IMR-90 (cell line): Measurements from ENCODE around the gene MMEL1. TPM values are rescaled to one million over a fixed set of nuclear protein-coding genes. Genes with fewer than 3 reads are reported as not detected.

Experiments used
- ATAC-seq: fragments of 200-7000 bp; cut with Tn5 transposase; 2 replicates; pipeline ENCODE4 v1.9.1; 2020; ENCODE audit warnings: low read depth, mild to moderate bottlenecking, moderate library complexity
- BruUV-seq: library from RNA; stranded (reverse); fragments of 400-500 nt; replicated peaks from 2 replicates; lab custom pipeline; 2021; lab: Mats Ljungman, UMichigan
- CTCF ChIA-PET: fragments of 300-600 bp; formaldehyde crosslinking; extraction: SDS; loops from one replicate; lab custom pipeline; 2021; ENCODE audit warnings: antibody characterized with exemption; lab: Yijun Ruan, JAX
- POLR2A ChIA-PET: fragments of 300-600 bp; sonication (Branson Sonifier 250); formaldehyde crosslinking; loops from one replicate; lab custom pipeline; 2022; ENCODE audit warnings: antibody characterized with exemption; ENCODE audit not compliant: unreplicated experiment; lab: Charles Lee
- DNase-seq: peaks from one replicate; pipeline ENCODE4 v3.0.0; 2013
- H2AFZ ChIP-seq: replicated peaks from 2 replicates; pipeline ENCODE3; 2013; ENCODE audit warnings: low read length, mild to moderate bottlenecking; ENCODE audit not compliant: poor library complexity
- H2AK5ac ChIP-seq: 2 replicates; pipeline ENCODE4 v1.6.1; 2013; ENCODE audit warnings: low read depth, low read length, inconsistent platforms
- H2AK9ac ChIP-seq: replicated peaks from 2 replicates; pipeline ENCODE3; 2013; ENCODE audit warnings: mild to moderate bottlenecking, low read depth, low read length, moderate library complexity; ENCODE audit not compliant: poor library complexity
- H2BK120ac ChIP-seq: 2 replicates; pipeline ENCODE4 v1.6.1; 2013; ENCODE audit warnings: low read depth, low read length, inconsistent platforms
- H2BK15ac ChIP-seq: 3 replicates; pipeline ENCODE4 v1.6.1; 2013; ENCODE audit warnings: low read depth, low read length, inconsistent platforms
- H2BK20ac ChIP-seq: 2 replicates; pipeline ENCODE4 v1.6.1; 2013; ENCODE audit warnings: low read depth, mild to moderate bottlenecking, inconsistent platforms, low read length, moderate library complexity
- H2BK5ac ChIP-seq: 2 replicates; pipeline ENCODE4 v1.6.1; 2013; ENCODE audit warnings: mild to moderate bottlenecking, low read depth, low read length, inconsistent platforms; ENCODE audit not compliant: poor library complexity, severe bottlenecking
- H3K14ac ChIP-seq: replicated peaks from 2 replicates; pipeline ENCODE4 v1.6.1; 2013; ENCODE audit warnings: low read depth, low read length, inconsistent platforms
- H3K18ac ChIP-seq: 2 replicates; pipeline ENCODE4 v1.6.1; 2013; ENCODE audit warnings: low read depth, low read length, control low read depth
- H3K23ac ChIP-seq: 2 replicates; pipeline ENCODE4 v1.6.1; 2013; ENCODE audit warnings: low read depth, low read length, inconsistent platforms
- H3K27ac ChIP-seq: 2 replicates; pipeline ENCODE4 v1.5.1; 2013; ENCODE audit warnings: mild to moderate bottlenecking, control low read depth, low read length; ENCODE audit not compliant: insufficient read depth
- H3K27me3 ChIP-seq: 2 replicates; pipeline ENCODE4 v1.6.1; 2013; ENCODE audit warnings: low read length; ENCODE audit not compliant: control insufficient read depth, insufficient read depth
- H3K36me3 ChIP-seq: 2 replicates; pipeline ENCODE4 v1.6.1; 2013; ENCODE audit warnings: low read length, mixed read lengths; ENCODE audit not compliant: control insufficient read depth, insufficient read depth
- H3K4ac ChIP-seq: 2 replicates; pipeline ENCODE4 v1.6.1; 2013; ENCODE audit warnings: low read depth, low read length, inconsistent platforms
- H3K4me1 ChIP-seq: 2 replicates; pipeline ENCODE4 v1.6.1; 2013; ENCODE audit warnings: low read length, mixed read lengths; ENCODE audit not compliant: control insufficient read depth, insufficient read depth
- H3K4me2 ChIP-seq: 2 replicates; pipeline ENCODE4 v1.6.1; 2013; ENCODE audit warnings: low read depth, mild to moderate bottlenecking, control low read depth, low read length, moderate library complexity
- H3K4me3 ChIP-seq: 2 replicates; pipeline ENCODE4 v1.5.1; 2013; ENCODE audit warnings: low read depth, mild to moderate bottlenecking, control low read depth, low read length, moderate library complexity; ENCODE audit not compliant: insufficient read depth
- H3K56ac ChIP-seq: 2 replicates; pipeline ENCODE4 v1.6.1; 2013; ENCODE audit warnings: low read length, inconsistent platforms; ENCODE audit not compliant: insufficient read depth; ENCODE audit errors: extremely low read depth
- H3K79me1 ChIP-seq, 2 experiments: 2 replicates each; pipeline ENCODE4 v1.6.1; 2013; ENCODE audit warnings: low read length in 2 of 2, inconsistent platforms in 1 of 2, low read depth in 1 of 2
- H3K9ac ChIP-seq: 2 replicates; pipeline ENCODE4 v1.6.1; 2013; ENCODE audit warnings: low read depth, low read length, control low read depth
- H3K9me1 ChIP-seq: 2 replicates; pipeline ENCODE4 v1.6.1; 2013; ENCODE audit warnings: low read length, inconsistent platforms; ENCODE audit not compliant: insufficient read depth
- H3K9me3 ChIP-seq: 2 replicates; pipeline ENCODE4 v1.6.1; 2013; ENCODE audit warnings: low read length; ENCODE audit not compliant: control insufficient read depth, insufficient read depth
- H4K20me1 ChIP-seq: 2 replicates; pipeline ENCODE4 v1.6.1; 2013; ENCODE audit warnings: low read length, inconsistent platforms; ENCODE audit not compliant: insufficient read depth
- H4K5ac ChIP-seq: 2 replicates; pipeline ENCODE4 v1.6.1; 2013; ENCODE audit warnings: mild to moderate bottlenecking, low read depth, low read length, control low read depth
- H4K8ac ChIP-seq, 2 experiments: 2 replicates each; pipeline ENCODE4 v1.6.1; 2013; ENCODE audit warnings: low read depth in 2 of 2, low read length in 2 of 2, control low read depth in 1 of 2, inconsistent platforms in 1 of 2
- H4K91ac ChIP-seq: 2 replicates; pipeline ENCODE4 v1.6.1; 2013; ENCODE audit warnings: low read depth, low read length, inconsistent platforms; ENCODE audit not compliant: insufficient read depth
- BHLHE40 ChIP-seq: fragments of 150-350 bp; IDR thresholded peaks from 2 replicates; pipeline ENCODE4 v1.6.1; 2016; ENCODE audit warnings: mild to moderate bottlenecking, low read depth, low read length
- CEBPB ChIP-seq: IDR thresholded peaks from 2 replicates; pipeline ENCODE4 v1.6.1; 2012; ENCODE audit warnings: low read depth, low read length, improper control_type of control experiment
- CHD1 ChIP-seq: IDR thresholded peaks from 2 replicates; pipeline ENCODE4 v1.6.1; 2012; ENCODE audit warnings: low read depth, low read length, improper control_type of control experiment
- FOS ChIP-seq: fragments of 150-350 bp; IDR thresholded peaks from 2 replicates; pipeline ENCODE4 v1.6.1; 2016; ENCODE audit warnings: low read depth, low read length
- MAFK ChIP-seq: IDR thresholded peaks from 2 replicates; pipeline ENCODE4 v1.6.1; 2012; ENCODE audit warnings: low read depth, low read length, improper control_type of control experiment
- MAZ ChIP-seq: IDR thresholded peaks from 2 replicates; pipeline ENCODE4 v1.6.1; 2012; ENCODE audit warnings: low read depth, mild to moderate bottlenecking, low read length, improper control_type of control experiment, moderate library complexity, borderline replicate concordance
- NFE2L2 ChIP-seq: fragments of 150-350 bp; IDR thresholded peaks from 2 replicates; pipeline ENCODE4 v1.6.1; 2016; ENCODE audit warnings: low read depth, mild to moderate bottlenecking, low read length
- RCOR1 ChIP-seq: IDR thresholded peaks from 2 replicates; pipeline ENCODE4 v1.6.1; 2012; ENCODE audit warnings: mild to moderate bottlenecking, low read length, improper control_type of control experiment; ENCODE audit not compliant: insufficient replicate concordance
- WGBS, 2 experiments: methylation state at CpG; one replicate each; pipeline versions ENCODE4 v1.1.5 to v1.1.7; 2013; ENCODE audit warnings: missing lambda C conversion rate in 2 of 2; ENCODE audit not compliant: insufficient read length in 1 of 2; ENCODE audit errors: extremely low coverage in 2 of 2; 5-methylcytosine and 5-hydroxymethylcytosine counted together
- dilution Hi-C: fragments of 300-500 bp; cut with HindIII; formaldehyde crosslinking; loops from one replicate; pipeline ENCODE4 v1.14.3; 2018; ENCODE audit warnings: low sequenced_read_pairs; ENCODE audit not compliant: unreplicated experiment
- in situ Hi-C: fragments of 300-500 bp; cut with MboI; formaldehyde crosslinking; loops from 3 replicates; pipeline ENCODE4 v1.14.3; 2019; ENCODE audit warnings: low sequenced_read_pairs, inconsistent platforms, mixed read lengths
- intact Hi-C: fragments of 100-400 bp; cut with micrococcal nuclease; formaldehyde crosslinking; loops from 2 replicates; pipeline ENCODE4 v1.10.0; 2022
- polyA plus RNA-seq, 3 experiments: library from polyadenylated mRNA; depleted of rRNA; stranded (reverse); fragments of >200 nt; gene quantifications; 2 replicates each; pipeline ENCODE4 v1.2.3, GENCODE V29; 2012; ENCODE audit warnings: low replicate concordance in 1 of 3
- total RNA-seq: library from RNA; depleted of rRNA; stranded (reverse); fragments of >200 nt; gene quantifications from 2 replicates; pipeline ENCODE4 v1.2.3, GENCODE V29; 2012
- TF ChIP-seq, protein P1 (sequence below): fragments of 150-350 bp; IDR thresholded peaks from 2 replicates; pipeline ENCODE4 v1.6.1; 2016; ENCODE audit warnings: low read depth, mild to moderate bottlenecking, low read length, moderate library complexity, borderline replicate concordance

Gene MMEL1
- total and polyA plus RNA-seq, 2 of the 4 experiments (the other 2 are of a cell fraction): under 0.01 to 0.12 TPM

DNA sequence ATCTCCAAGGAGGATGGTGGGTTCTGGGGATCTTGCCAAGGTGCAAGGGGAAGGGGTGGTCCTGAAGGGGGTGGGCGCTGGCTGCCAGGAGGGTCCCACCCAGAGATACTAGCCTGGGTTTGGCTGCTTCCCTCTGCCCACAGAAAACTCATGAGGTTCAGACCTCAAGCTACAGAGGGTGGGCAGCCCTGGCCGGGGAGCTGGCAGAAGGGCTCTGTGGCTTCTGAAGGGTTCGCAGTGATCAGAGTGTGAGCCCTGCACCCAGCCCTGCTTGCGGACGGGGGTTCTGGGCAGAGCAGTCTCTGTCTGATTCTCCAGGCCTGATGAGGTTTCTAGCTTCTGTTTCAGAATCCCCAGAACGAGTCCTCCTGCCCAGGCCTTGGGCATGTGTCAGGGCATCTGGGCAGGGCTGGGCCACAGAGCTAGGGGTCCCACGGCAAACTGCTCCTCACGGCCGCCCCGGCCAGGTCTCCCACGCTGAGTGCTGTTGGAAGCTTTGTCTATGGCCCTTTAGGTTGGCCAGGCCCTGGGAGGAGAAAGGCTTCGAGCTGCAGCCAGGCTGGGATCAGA is 635 bp upstream of the MMEL1 start:
- no peak overlapping the region for H2AFZ ChIP-seq
- no peaks in the 10 kb centered on the region for H4K20me1 ChIP-seq
- no peaks in the 10 kb centered on the region for H3K79me1 ChIP-seq
- no peaks in the 10 kb centered on the region for H3K36me3 ChIP-seq
- H4K5ac ChIP-seq: no peak overlapping the region
- H2AK9ac ChIP-seq: no peak overlapping the region
- no peak overlapping the region for H4K8ac ChIP-seq
- H3K56ac ChIP-seq: no peak overlapping the region
- no peak overlapping the region for H3K18ac ChIP-seq
- dilution Hi-C loops (no loop called here), intact Hi-C loops (no loop called here), in situ Hi-C loops (no loop called here)
- no peak overlapping the region for H3K4me3 ChIP-seq
- no peaks in the 10 kb centered on the region for H3K4me1 ChIP-seq
- ATAC-seq (no peak), DNase-seq (no peak)
- H2BK20ac ChIP-seq: no peak overlapping the region
- H3K4ac ChIP-seq: no peak overlapping the region
- H2BK120ac ChIP-seq: no peak overlapping the region
- no peak overlapping the region for H3K4me2 ChIP-seq
- POLR2A ChIA-PET: no interaction called here
- H3K9ac ChIP-seq: no peak overlapping the region
- no peak overlapping the region for H3K27ac ChIP-seq
- CTCF ChIA-PET: no interaction called here
- H2BK15ac ChIP-seq: no peak overlapping the region
- H3K9me3 ChIP-seq: peaks cover 4% of the 10 kb centered on the region; the same call in 1 of the 2 replicates
- H4K91ac ChIP-seq: no peak overlapping the region
- H3K14ac ChIP-seq: no peak overlapping the region
- BruUV-seq: no TSS peak
- H3K23ac ChIP-seq: no peak overlapping the region
- no peak overlapping the region for H2AK5ac ChIP-seq
- WGBS, 2 experiments: 48% methylated on average over 5 of the region's 12 CpGs; no CpG with 5 or more reads in 1 of the 2 experiments
- no peak overlapping the region for H2BK5ac ChIP-seq
- H3K27me3 ChIP-seq: peaks cover 3% of the 10 kb centered on the region; the same call in 1 of the 2 replicates
- no peaks in the 10 kb centered on the region for H3K9me1 ChIP-seq
- TF ChIP-seq CHD1 (no peak), RCOR1 (no peak), MAZ (no peak), MAFK (no peak), BHLHE40 (no peak), CEBPB (no peak), NFE2L2 (no peak), FOS (no peak)
- TF ChIP-seq, protein P1, sequence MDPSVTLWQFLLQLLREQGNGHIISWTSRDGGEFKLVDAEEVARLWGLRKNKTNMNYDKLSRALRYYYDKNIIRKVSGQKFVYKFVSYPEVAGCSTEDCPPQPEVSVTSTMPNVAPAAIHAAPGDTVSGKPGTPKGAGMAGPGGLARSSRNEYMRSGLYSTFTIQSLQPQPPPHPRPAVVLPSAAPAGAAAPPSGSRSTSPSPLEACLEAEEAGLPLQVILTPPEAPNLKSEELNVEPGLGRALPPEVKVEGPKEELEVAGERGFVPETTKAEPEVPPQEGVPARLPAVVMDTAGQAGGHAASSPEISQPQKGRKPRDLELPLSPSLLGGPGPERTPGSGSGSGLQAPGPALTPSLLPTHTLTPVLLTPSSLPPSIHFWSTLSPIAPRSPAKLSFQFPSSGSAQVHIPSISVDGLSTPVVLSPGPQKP: no peak
